ENCODE data around the gene DGCR2. TPM values are rescaled to one million over a fixed set of nuclear protein-coding genes. Genes with fewer than 3 reads are reported as not detected.

DGCR2 gene
- total RNA-seq, 1 experiment from 2014 or later = 24.4 TPM

Other genes with a start within 250 kb of the DGCR2 start
- gene DGCR6, start 216.1 kb downstream of the DGCR2 start, total RNA-seq (2014; rRNA removed; shearing (Covaris generic)) = 0.80 TPM in 1 of 2 replicates, not detected in the other
- gene PRODH, start 186.1 kb downstream of the DGCR2 start, total RNA-seq (2014; rRNA removed; shearing (Covaris generic)) = 0.11 TPM in 1 of 2 replicates, not detected in the other
- not detected in 2 replicates for gene TSSK2, start 8.9 kb upstream of the DGCR2 start, total RNA-seq (2014; rRNA removed; shearing (Covaris generic))
- 18.1 and 24.8 TPM in 2 replicates for gene ESS2, start 22.2 kb upstream of the DGCR2 start, total RNA-seq (2014; rRNA removed; shearing (Covaris generic))
- gene GSC2, start 27.9 kb upstream of the DGCR2 start, total RNA-seq (2014; rRNA removed; shearing (Covaris generic)) = not detected in 2 replicates
- gene SLC25A1, start 56.3 kb upstream of the DGCR2 start, total RNA-seq (2014; rRNA removed; shearing (Covaris generic)) = 53.4 and 57.9 TPM in 2 replicates
- gene CLTCL1, start 169.3 kb upstream of the DGCR2 start, total RNA-seq (2014; rRNA removed; shearing (Covaris generic)) = 1.7 and 3.2 TPM in 2 replicates